Psoas muscle (tissue), 8 donors: Measurements from ENCODE around the gene CCNJ. TPM values are rescaled to one million over a fixed set of nuclear protein-coding genes. Genes with fewer than 3 reads are reported as not detected.

Experiments
- ATAC-seq, 4 donors: fragments of 200-7000 bp; cut with Tn5 transposase; one replicate each; pipeline ENCODE4 v1.9.1; 2020; ENCODE audit warnings: moderate library complexity in 3 of 4, mild to moderate bottlenecking in 2 of 4
- DNase-seq, 2 donors: peaks; one replicate each; pipeline ENCODE4 v3.0.0-alpha.2; 2020
- H3K27ac ChIP-seq: fragments of 200-600 bp; one replicate; pipeline ENCODE4 v1.8.0; 2022
- H3K27me3 ChIP-seq, 3 donors: fragments of 200-600 bp in 1 of 3; one replicate each; pipeline versions ENCODE4 v1.6.1 to v1.8.0; 2013 to 2022; ENCODE audit warnings: low read length in 2 of 3, mild to moderate bottlenecking in 2 of 3, moderate library complexity in 1 of 3; ENCODE audit not compliant: insufficient read depth in 3 of 3
- H3K36me3 ChIP-seq, 2 donors: fragments of 200-600 bp in 1 of 2; one replicate each; pipeline versions ENCODE4 v1.6.1 to v1.8.0; 2013 to 2022; ENCODE audit warnings: low read depth in 1 of 2, mild to moderate bottlenecking in 1 of 2, moderate library complexity in 1 of 2; ENCODE audit not compliant: insufficient read depth in 1 of 2
- H3K4me1 ChIP-seq: fragments of 200-600 bp; one replicate; pipeline ENCODE4 v1.8.0; 2022
- H3K4me3 ChIP-seq: fragments of 200-600 bp; one replicate; pipeline ENCODE4 v1.8.0; 2022; ENCODE audit warnings: mild to moderate bottlenecking
- H3K9me3 ChIP-seq: fragments of 200-600 bp; one replicate; pipeline ENCODE4 v1.8.0; 2022
- WGBS, 3 donors: extraction: QIAGEN DNeasy Blood & Tissue Kit; methylation state at CpG; one replicate each; pipeline versions ENCODE4 v1.1.6 to v1.1.7; 2013; 5-methylcytosine and 5-hydroxymethylcytosine counted together
- intact Hi-C, 2 donors: fragments of 100-400 bp; cut with DNase I; formaldehyde crosslinking; loops; one replicate each; pipeline versions ENCODE4 v1.11.0 to v1.14.2; 2022
- polyA plus RNA-seq, 3 donors: library from polyadenylated mRNA; stranded (reverse); fragments of 200-250 nt; gene quantifications; one replicate each; pipeline ENCODE4 v1.2.3, GENCODE V29; 2013
- total RNA-seq, 4 donors: library from RNA; stranded (reverse); fragmentation: NEBNext Ultra II Directional in 2 of 4; extraction: Animal tissue kit (Norgen Biotek cat#: 25700) in 2 of 4; gene quantifications; one replicate each; pipeline versions ENCODE4 v1.2.1 to v1.2.4, GENCODE V29; 2021 to 2023
- TF ChIP-seq, protein P1 (sequence below): fragments of 200-600 bp; IDR thresholded peaks from one replicate; pipeline ENCODE4 v1.8.0; 2022; ENCODE audit warnings: antibody characterized with exemption
- donor health status: healthy with polysubstance abuse.
- donor health status: DM: no; HTN: no; CAD: no; lungs with moderate emphysema.
- donor health status: Bipolar disorder and iron deficiency.
- donor health status: healthy.
- donor health status: DM: yes; HTN: yes; CAD: no.
- donor health status: DM: no; HTN: no; CAD: no.
- donor health status: DM: no; HTN: no; CAD: no.
- donor health status: DM: yes; HTN: yes; CAD: no.

The CCNJ gene
- total and polyA plus RNA-seq, 7 donors: 2.0 to 8.4 (median 4.8) TPM

GRCh38 chr10:96025566-96025965 is 17.8 kb upstream of the CCNJ start:
- no peak overlapping the region for H3K4me3 ChIP-seq
- no peaks in the 10 kb centered on the region for H3K27me3 ChIP-seq
- DNase-seq (no peak), ATAC-seq (no peak)
- WGBS, 3 donors: 70 to 77% (median 72%) methylated on average over 3 of the region's 3 CpGs
- TF ChIP-seq, protein P1, sequence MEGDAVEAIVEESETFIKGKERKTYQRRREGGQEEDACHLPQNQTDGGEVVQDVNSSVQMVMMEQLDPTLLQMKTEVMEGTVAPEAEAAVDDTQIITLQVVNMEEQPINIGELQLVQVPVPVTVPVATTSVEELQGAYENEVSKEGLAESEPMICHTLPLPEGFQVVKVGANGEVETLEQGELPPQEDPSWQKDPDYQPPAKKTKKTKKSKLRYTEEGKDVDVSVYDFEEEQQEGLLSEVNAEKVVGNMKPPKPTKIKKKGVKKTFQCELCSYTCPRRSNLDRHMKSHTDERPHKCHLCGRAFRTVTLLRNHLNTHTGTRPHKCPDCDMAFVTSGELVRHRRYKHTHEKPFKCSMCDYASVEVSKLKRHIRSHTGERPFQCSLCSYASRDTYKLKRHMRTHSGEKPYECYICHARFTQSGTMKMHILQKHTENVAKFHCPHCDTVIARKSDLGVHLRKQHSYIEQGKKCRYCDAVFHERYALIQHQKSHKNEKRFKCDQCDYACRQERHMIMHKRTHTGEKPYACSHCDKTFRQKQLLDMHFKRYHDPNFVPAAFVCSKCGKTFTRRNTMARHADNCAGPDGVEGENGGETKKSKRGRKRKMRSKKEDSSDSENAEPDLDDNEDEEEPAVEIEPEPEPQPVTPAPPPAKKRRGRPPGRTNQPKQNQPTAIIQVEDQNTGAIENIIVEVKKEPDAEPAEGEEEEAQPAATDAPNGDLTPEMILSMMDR: no peak
- intact Hi-C loops: no loop called here
- no peaks in the 10 kb centered on the region for H3K9me3 ChIP-seq
- H3K4me1 ChIP-seq: no peaks in the 10 kb centered on the region
- H3K36me3 ChIP-seq: no peaks in the 10 kb centered on the region
- H3K27ac ChIP-seq: no peak overlapping the region

DNA sequence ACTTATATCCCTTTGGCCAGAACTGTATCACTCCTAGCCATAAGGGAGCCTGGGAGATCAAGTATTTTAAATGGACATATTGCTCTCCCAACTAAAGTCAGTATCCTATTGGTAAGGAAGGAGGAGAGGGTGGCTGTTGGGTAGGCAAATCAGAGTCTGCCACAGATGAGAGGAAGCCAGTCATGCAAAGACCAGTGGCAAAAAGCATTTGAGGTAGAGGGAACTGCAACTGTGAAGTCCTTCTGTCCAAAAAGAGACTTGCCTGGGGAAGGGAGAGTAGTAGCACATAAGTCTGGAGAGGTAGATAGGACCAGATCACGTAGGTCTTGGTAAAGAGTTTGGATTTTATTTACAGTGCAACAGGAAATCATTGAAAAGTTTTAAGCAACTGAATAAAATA is 8.8 kb upstream of the CCNJ start:
- intact Hi-C loops: no loop called here
- DNase-seq (no peak), ATAC-seq (no peak)
- no peaks in the 10 kb centered on the region for H3K36me3 ChIP-seq
- no peak overlapping the region for H3K27ac ChIP-seq
- no peaks in the 10 kb centered on the region for H3K27me3 ChIP-seq
- no peaks in the 10 kb centered on the region for H3K9me3 ChIP-seq
- 89 to 97% (median 92%) methylated on average over 1 of the region's 1 CpG for WGBS, 3 donors
- H3K4me1 ChIP-seq: no peaks in the 10 kb centered on the region
- TF ChIP-seq, protein P1: no peak
- H3K4me3 ChIP-seq: no peak overlapping the region

GRCh38 chr10:96038476-96039387 is 4.7 kb upstream of the CCNJ start:
- Histone ChIP-seq H3K36me3 (no peaks in the 10 kb centered on the region), H3K9me3 (no peaks in the 10 kb centered on the region), H3K4me3 (no peak overlapping the region), H3K27me3 (no peaks in the 10 kb centered on the region), H3K4me1 (peaks cover 4% of the 10 kb centered on the region), H3K27ac (no peak overlapping the region)
- DNase-seq: no peak
- ATAC-seq: no peak
- intact Hi-C loops: no loop called here
- WGBS, 3 donors: 90 to 93% (median 92%) methylated on average over 4 of the region's 4 CpGs
- TF ChIP-seq, protein P1: no peak

GRCh38 chr10:96041146-96041545 is 2.2 kb upstream of the CCNJ start:
- H3K4me3 ChIP-seq: no peak overlapping the region
- H3K4me1 ChIP-seq: peaks cover 15% of the 10 kb centered on the region
- no peak overlapping the region for H3K27ac ChIP-seq
- DNase-seq (no peak), ATAC-seq (no peak)
- WGBS, 3 donors: 95 to 97% (median 97%) methylated on average over 11 of the region's 11 CpGs
- intact Hi-C loops: loop anchor here in 1 of 2 donors (5.0 kb wide), 1 partner anchor 51 kb away; no protein-coding TSS in a partner anchor
- TF ChIP-seq, protein P1: no peak
- peaks cover 0 to 4% of the 10 kb centered on the region in 2 donors for H3K36me3 ChIP-seq
- H3K27me3 ChIP-seq: no peaks in the 10 kb centered on the region
- H3K9me3 ChIP-seq: no peaks in the 10 kb centered on the region
